Right lobe of liver (tissue), 6 donors: ENCODE measurements around the gene PITPNM3. TPM values are rescaled to one million over a fixed set of nuclear protein-coding genes. Genes with fewer than 3 reads are reported as not detected.

Experiments used
- ATAC-seq, 4 donors: fragments of 200-7000 bp; cut with Tn5 transposase; one replicate each; pipeline ENCODE4 v1.9.1; 2020; ENCODE audit warnings: mild to moderate bottlenecking in 4 of 4, moderate library complexity in 4 of 4
- DNase-seq, 3 donors: peaks; one replicate each; pipeline ENCODE4 v3.0.0-alpha.2; 2020
- H3K27ac ChIP-seq, 3 donors: fragments of 200-600 bp; one replicate each; pipeline ENCODE4 v1.8.0; 2022
- H3K27me3 ChIP-seq, 2 donors: fragments of 200-600 bp; one replicate each; pipeline ENCODE4 v1.8.0; 2022
- H3K36me3 ChIP-seq, 4 donors: fragments of 200-600 bp; sonication (generic) in 1 of 4; one replicate each; pipeline versions ENCODE4 v1.5.1 to v1.8.0; 2017 to 2022; ENCODE audit warnings: control low read depth in 1 of 4
- H3K4me1 ChIP-seq, 4 donors: fragments of 200-600 bp; sonication (generic) in 1 of 4; one replicate each; pipeline versions ENCODE4 v1.5.1 to v1.8.0; 2017 to 2022; ENCODE audit warnings: control low read depth in 1 of 4
- H3K4me3 ChIP-seq, 3 donors: fragments of 200-600 bp; one replicate each; pipeline ENCODE4 v1.8.0; 2022
- H3K9me3 ChIP-seq, 4 donors: fragments of 200-600 bp; sonication (generic) in 1 of 4; one replicate each; pipeline versions ENCODE4 v1.5.1 to v1.8.0; 2017 to 2022; ENCODE audit warnings: control low read depth in 1 of 4
- POLR2A ChIP-seq: fragments of 450-650 bp; IDR thresholded peaks from one replicate; pipeline ENCODE4 v1.6.1; 2017; ENCODE audit warnings: antibody characterized with exemption, mild to moderate bottlenecking
- WGBS: methylation state at CpG from one replicate; pipeline ENCODE4 v1.1.6; 2018; ENCODE audit warnings: low coverage, low lambda C conversion rate; ENCODE audit not compliant: insufficient coverage; ENCODE audit errors: missing lambda C conversion rate; 5-methylcytosine and 5-hydroxymethylcytosine counted together
- intact Hi-C, 2 donors: fragments of 100-400 bp; cut with DNase I; formaldehyde crosslinking; loops; one replicate each; pipeline versions ENCODE4 v1.11.2 to v1.14.1; 2022
- total RNA-seq, 6 experiments: library from RNA; depleted of rRNA in 2 of 6; stranded (reverse); fragments of >200 nt in 2 of 6; fragmentation: NEBNext Ultra II Directional in 3 of 6; extraction: Animal tissue kit (Norgen Biotek cat#: 25700) in 3 of 6; gene quantifications; one replicate each; pipeline versions ENCODE4 v1.1.0 to v1.2.4, GENCODE V29; 2016 to 2023
- TF ChIP-seq, protein P1 (sequence below), 4 donors: fragments of 200-600 bp in 3 of 4; fragments of 450-650 bp in 1 of 4; IDR thresholded peaks; one replicate each; pipeline versions ENCODE4 v1.5.1 to v1.8.0; 2016 to 2022; ENCODE audit warnings: antibody characterized with exemption in 4 of 4, mild to moderate bottlenecking in 2 of 4
- donor health status: DM: no; HTN: yes; CAD: no.
- donor health status: DM: no; HTN: no; CAD: no.
- donor health status: DM: no; HTN: no; CAD: no.
- donor health status: DM: no; HTN: yes; CAD: no.
- donor health status: DM: no; HTN: yes; CAD: no.

The PITPNM3 gene
- total RNA-seq, 6 experiments from 2014 or later, result 0.91 to 3.8 (median 1.2) TPM

DNA sequence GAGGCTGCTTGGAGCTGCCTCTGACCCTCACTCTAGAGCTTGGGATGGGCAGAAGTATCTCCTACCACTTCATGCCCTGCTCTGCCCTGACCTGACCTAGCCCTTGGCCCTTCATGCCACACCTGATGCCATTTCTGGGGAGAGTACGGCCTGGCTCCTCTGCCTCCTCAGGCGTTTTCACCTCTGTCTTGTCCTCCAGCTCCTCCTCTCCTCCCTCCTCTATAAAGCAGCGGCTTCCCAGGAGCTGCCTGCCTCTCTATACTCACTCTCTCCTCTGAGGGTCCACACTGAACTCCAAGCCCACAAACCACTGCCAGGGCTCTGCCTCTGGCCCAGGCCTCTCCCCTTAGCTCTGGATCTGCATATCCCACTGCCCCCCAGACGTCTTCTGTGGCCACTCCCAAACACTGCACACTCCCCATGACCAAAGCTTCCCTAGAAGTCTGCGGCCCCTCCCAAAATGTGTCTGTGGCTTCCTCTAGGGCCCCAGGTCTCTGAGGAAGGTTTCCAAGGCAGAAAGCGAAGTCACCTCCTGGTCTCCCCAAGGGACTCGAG, 52.6 kb downstream of the PITPNM3 start:
- WGBS, result 77% methylated on average over 2 of the region's 7 CpGs
- ATAC-seq (no peak), DNase-seq (no peak)
- Histone ChIP-seq H3K36me3 (no peaks in the 10 kb centered on the region), H3K4me1 (no peaks in the 10 kb centered on the region), H3K4me3 (no peak overlapping the region), H3K9me3 (no peaks in the 10 kb centered on the region), H3K27me3 (no peaks in the 10 kb centered on the region), H3K27ac (no peak overlapping the region)
- TF ChIP-seq, protein P1, sequence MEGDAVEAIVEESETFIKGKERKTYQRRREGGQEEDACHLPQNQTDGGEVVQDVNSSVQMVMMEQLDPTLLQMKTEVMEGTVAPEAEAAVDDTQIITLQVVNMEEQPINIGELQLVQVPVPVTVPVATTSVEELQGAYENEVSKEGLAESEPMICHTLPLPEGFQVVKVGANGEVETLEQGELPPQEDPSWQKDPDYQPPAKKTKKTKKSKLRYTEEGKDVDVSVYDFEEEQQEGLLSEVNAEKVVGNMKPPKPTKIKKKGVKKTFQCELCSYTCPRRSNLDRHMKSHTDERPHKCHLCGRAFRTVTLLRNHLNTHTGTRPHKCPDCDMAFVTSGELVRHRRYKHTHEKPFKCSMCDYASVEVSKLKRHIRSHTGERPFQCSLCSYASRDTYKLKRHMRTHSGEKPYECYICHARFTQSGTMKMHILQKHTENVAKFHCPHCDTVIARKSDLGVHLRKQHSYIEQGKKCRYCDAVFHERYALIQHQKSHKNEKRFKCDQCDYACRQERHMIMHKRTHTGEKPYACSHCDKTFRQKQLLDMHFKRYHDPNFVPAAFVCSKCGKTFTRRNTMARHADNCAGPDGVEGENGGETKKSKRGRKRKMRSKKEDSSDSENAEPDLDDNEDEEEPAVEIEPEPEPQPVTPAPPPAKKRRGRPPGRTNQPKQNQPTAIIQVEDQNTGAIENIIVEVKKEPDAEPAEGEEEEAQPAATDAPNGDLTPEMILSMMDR (IDR thresholded peaks at IDR 0.05), result no peak
- TF ChIP-seq POLR2A, result no peak
- intact Hi-C loops, result no loop called here

DNA sequence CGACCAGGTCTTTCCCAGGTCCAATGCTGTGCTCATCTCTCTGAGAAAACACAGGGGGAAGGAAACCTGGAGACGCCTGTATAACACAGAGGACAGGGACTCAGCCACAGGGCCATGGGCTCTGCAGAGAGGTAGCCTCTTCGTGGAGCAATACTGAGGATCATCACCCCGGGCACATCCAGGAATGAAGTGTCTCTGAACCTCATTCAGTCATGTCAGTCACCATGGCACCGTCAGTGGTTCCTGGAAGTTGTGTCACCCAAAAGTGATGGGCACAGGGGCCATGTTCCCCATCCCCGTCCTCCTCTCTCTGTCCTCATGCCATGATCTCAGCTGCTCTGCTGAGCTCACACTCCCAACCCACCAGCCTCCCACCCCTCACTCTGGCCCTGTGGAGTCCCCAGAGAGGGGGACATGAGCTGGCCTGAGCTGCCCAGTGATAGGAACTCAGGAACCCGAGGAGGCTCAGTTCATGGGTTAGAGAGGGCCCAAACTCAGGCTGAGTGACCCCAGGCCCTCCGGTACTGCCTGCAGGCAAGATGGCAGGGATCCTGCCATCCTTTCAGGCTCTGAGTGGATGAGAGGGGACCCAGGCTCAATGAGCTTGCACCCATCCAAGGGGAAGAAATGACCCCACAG, 53.4 kb downstream of the PITPNM3 start:
- no peak for TF ChIP-seq POLR2A
- TF ChIP-seq, protein P1 (IDR thresholded peaks at IDR 0.05), result no peak
- WGBS, result 75% methylated on average over 4 of the region's 8 CpGs
- H3K4me1 ChIP-seq, result no peaks in the 10 kb centered on the region
- intact Hi-C loops, result no loop called here
- no peak for DNase-seq
- ATAC-seq, result no peak
- H3K36me3 ChIP-seq, result no peaks in the 10 kb centered on the region
- H3K27ac ChIP-seq, result no peak overlapping the region
- H3K4me3 ChIP-seq, result no peak overlapping the region
- no peaks in the 10 kb centered on the region for H3K27me3 ChIP-seq
- H3K9me3 ChIP-seq, result no peaks in the 10 kb centered on the region

DNA sequence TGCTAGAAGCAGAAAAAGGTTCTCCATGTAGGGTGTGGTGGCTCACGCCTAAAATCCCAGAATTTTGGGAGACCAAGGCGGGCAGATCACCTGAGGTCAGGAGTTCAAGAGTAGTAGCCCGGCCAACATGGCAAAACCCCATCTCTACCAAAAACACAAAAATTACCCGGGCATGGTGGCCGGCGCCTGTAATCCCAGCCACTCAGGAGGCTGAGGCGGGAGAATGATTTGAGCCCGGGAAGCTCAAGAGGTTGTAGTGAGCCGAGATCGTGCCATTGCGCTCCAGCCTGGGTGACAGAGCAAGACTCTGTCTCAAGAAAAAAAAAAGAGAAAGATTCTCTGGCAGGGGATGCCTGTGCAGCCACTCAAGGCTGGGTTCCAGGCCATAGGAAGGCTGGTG, 54.2 kb downstream of the PITPNM3 start:
- Histone ChIP-seq H3K36me3 (no peaks in the 10 kb centered on the region), H3K4me1 (no peaks in the 10 kb centered on the region), H3K27ac (no peak overlapping the region), H3K9me3 (no peaks in the 10 kb centered on the region), H3K27me3 (no peaks in the 10 kb centered on the region), H3K4me3 (no peak overlapping the region)
- no peak for DNase-seq
- intact Hi-C loops, result no loop called here
- no peak for ATAC-seq
- 95% methylated on average over 4 of the region's 11 CpGs for WGBS
- TF ChIP-seq, protein P1 (IDR thresholded peaks at IDR 0.05), result no peak
- TF ChIP-seq POLR2A, result no peak

DNA sequence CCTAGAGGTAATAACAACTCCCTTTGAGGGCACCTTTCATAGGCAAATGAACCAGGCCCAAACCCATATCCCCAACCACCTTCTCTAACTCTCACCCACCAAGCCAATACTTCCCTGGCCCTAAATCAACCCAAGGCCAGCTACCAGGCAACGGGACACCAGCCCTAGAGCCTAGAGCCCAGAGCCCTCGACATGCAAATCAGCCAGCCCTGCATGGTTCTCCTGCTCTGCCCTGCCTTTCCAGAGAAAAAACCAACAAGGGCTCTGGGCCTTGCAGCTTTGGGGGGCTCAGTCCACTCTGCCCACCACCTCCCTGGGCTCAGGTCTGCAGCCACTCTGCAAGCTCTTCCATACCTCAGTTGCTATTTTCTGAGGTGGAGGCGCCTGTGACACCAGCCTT, 55.0 kb downstream of the PITPNM3 start:
- intact Hi-C loops, result no loop called here
- no peaks in the 10 kb centered on the region for H3K4me1 ChIP-seq
- WGBS, result 17% methylated on average over 1 of the region's 3 CpGs
- no peaks in the 10 kb centered on the region for H3K27me3 ChIP-seq
- DNase-seq (no peak), ATAC-seq (no peak)
- H3K4me3 ChIP-seq, result no peak overlapping the region
- TF ChIP-seq, protein P1 (IDR thresholded peaks at IDR 0.05), result no peak
- TF ChIP-seq POLR2A, result no peak
- no peak overlapping the region for H3K27ac ChIP-seq
- H3K36me3 ChIP-seq, result no peaks in the 10 kb centered on the region
- no peaks in the 10 kb centered on the region for H3K9me3 ChIP-seq
